Mucosa of descending colon (tissue), 3 donors: Measurements from ENCODE around the gene MXRA5. TPM values are rescaled to one million over a fixed set of nuclear protein-coding genes. Genes with fewer than 3 reads are reported as not detected.

Experiments used
- ATAC-seq: fragments of 200-7000 bp; cut with Tn5 transposase; one replicate; pipeline ENCODE4 v1.9.1; 2020; ENCODE audit warnings: mild to moderate bottlenecking, moderate library complexity
- DNase-seq, 3 donors: peaks; one replicate each; pipeline ENCODE4 v3.0.0-alpha.2; 2020
- H3K36me3 ChIP-seq: fragments of 200-600 bp; one replicate; pipeline ENCODE4 v1.8.0; 2021; ENCODE audit warnings: low read depth, mild to moderate bottlenecking
- H3K4me1 ChIP-seq: fragments of 200-600 bp; one replicate; pipeline ENCODE4 v1.8.0; 2021; ENCODE audit warnings: low read depth, mild to moderate bottlenecking
- H3K4me3 ChIP-seq: fragments of 200-600 bp; one replicate; pipeline ENCODE4 v1.8.0; 2021; ENCODE audit warnings: mild to moderate bottlenecking
- H3K9me3 ChIP-seq: fragments of 200-600 bp; one replicate; pipeline ENCODE4 v1.8.0; 2021; ENCODE audit warnings: mild to moderate bottlenecking
- CTCF ChIP-seq: fragments of 200-600 bp; IDR thresholded peaks from one replicate; pipeline ENCODE4 v1.8.0; 2022; ENCODE audit warnings: antibody characterized with exemption, mild to moderate bottlenecking
- intact Hi-C, 2 donors: fragments of 100-400 bp; cut with DNase I in 1 of 2; cut with micrococcal nuclease in 1 of 2; formaldehyde crosslinking; loops; one replicate each; pipeline versions ENCODE4 v1.11.0 to v1.11.1; 2022; cut with DNase I, micrococcal nuclease
- total RNA-seq, 3 donors: library from RNA; stranded (reverse); fragmentation: NEBNext Ultra II Directional in 2 of 3; extraction: Animal tissue kit (Norgen Biotek cat#: 25700) in 2 of 3; gene quantifications; one replicate each; pipeline versions ENCODE4 v1.2.1 to v1.2.4, GENCODE V29; 2021 to 2023
- donor health status: DM: no; HTN: no; CAD: no; lungs with moderate emphysema.
- donor health status: DM: no; HTN: no; CAD: no.
- donor health status: DM: no; HTN: yes; CAD: no.

Gene MXRA5
- total RNA-seq, 3 donors from 2014 or later = 3.3 to 6.1 (median 4.7) TPM

DNA sequence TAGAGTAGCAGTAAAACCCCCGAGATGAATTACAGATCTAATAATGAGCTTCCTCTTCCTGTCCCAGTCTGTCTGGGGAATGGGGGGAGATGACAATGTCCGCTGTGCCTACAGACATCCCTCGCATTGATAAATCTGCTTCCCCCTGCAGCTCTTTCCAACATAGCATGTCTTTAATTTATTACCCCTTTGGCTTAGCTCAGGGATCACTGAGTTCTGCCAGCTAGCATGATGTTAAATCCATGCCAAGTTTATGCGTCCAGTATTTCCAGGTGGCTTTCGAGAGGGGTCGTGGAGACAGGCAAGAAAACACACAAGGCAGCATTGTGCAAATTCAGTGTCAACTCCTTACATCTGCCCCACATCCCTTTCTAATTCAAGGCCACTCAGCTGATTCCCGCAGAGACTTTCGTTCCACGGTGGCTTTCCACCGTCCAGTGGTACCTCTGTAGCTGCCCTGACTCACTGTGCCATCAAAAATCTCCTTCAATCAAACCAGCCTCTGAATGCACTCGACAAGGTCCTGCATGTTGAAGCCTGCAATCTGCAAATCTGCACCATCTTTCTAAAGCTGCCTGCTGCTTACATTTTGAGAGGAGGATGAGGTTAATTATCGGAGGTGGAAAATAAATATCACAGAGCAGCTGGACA lies 75.1 kb downstream of the MXRA5 start:
- H3K36me3 ChIP-seq = no peaks in the 10 kb centered on the region
- DNase-seq = no peak
- intact Hi-C loops = no loop called here
- no peak for ATAC-seq
- TF ChIP-seq CTCF = no peak
- no peaks in the 10 kb centered on the region for H3K4me1 ChIP-seq
- no peaks in the 10 kb centered on the region for H3K9me3 ChIP-seq
- no peak overlapping the region for H3K4me3 ChIP-seq

DNA sequence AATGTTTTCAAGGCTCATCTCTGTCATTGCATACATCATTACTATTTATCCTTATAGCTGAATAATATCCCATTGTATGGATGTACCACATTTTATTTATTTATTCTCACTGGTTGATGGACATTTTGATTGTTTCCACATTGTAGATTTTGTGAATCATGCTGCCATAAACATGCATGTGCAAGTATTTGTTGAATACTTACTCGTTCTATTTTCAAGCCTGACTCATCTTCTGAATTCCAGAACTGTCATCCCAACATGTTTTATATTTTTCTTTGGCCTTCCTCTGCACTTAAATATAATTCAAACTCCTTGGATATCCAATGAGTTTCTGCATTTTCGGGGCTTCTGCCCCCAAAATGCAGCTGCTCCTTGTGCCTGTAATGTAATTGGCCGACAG lies 77.6 kb downstream of the MXRA5 start:
- H3K4me1 ChIP-seq = no peaks in the 10 kb centered on the region
- no peaks in the 10 kb centered on the region for H3K9me3 ChIP-seq
- no peak for TF ChIP-seq CTCF
- ATAC-seq (no peak), DNase-seq (no peak)
- intact Hi-C loops = no loop called here
- no peak overlapping the region for H3K4me3 ChIP-seq
- no peaks in the 10 kb centered on the region for H3K36me3 ChIP-seq

DNA sequence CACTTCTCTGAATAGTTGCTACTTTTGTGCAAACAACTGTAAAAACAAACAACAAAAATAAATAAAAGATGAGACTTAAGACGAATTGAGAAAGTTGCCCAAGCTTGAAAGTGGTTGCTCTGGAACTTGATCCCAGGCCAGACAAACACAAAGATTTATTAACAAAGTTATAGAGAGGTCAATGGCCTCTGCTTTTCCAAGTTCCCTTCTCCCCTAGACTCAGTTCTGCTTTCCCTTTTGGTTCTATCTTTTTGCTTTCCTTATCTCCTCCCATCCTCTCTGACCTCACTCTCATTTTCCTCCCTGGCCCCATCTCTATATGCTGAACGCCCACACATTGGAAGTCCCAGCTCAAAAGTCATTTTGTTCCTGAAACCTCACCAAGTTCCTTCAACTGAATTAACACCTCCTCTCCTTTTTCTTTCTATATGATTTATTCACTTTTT lies 82.7 kb downstream of the MXRA5 start:
- Histone ChIP-seq H3K4me3 (no peak overlapping the region), H3K9me3 (no peaks in the 10 kb centered on the region), H3K36me3 (no peaks in the 10 kb centered on the region), H3K4me1 (no peaks in the 10 kb centered on the region)
- TF ChIP-seq CTCF = no peak
- intact Hi-C loops = no loop called here
- ATAC-seq (no peak), DNase-seq (no peak)

GRCh38 chrX:3262901-3263300 lies 83.6 kb downstream of the MXRA5 start:
- no peak overlapping the region for H3K4me3 ChIP-seq
- ATAC-seq (no peak), DNase-seq (no peak)
- no peaks in the 10 kb centered on the region for H3K9me3 ChIP-seq
- TF ChIP-seq CTCF = no peak
- intact Hi-C loops = no loop called here
- no peaks in the 10 kb centered on the region for H3K36me3 ChIP-seq
- H3K4me1 ChIP-seq = no peaks in the 10 kb centered on the region
